Fibroblast of villous mesenchyme (primary cell): ENCODE data around the gene OPRM1. TPM values are rescaled to one million over a fixed set of nuclear protein-coding genes. Genes with fewer than 3 reads are reported as not detected.
A peak's percentile ranks its signal among the peaks of the same experiment; 100 is the strongest.

Experiments used
- DNase-seq: peaks from one replicate; pipeline ENCODE4 v3.0.0-alpha.2; 2010; ENCODE audit warnings: low read depth
- H3K4me3 ChIP-seq: 2 replicates; pipeline ENCODE4 v1.5.1; 2011; ENCODE audit warnings: low read depth, mild to moderate bottlenecking, low read length
- total RNA-seq: library from RNA; depleted of rRNA; stranded (reverse); fragments of >200 nt; gene quantifications from 2 replicates; pipeline ENCODE4 v1.2.3, GENCODE V29; 2012
- TF ChIP-seq, protein P1 (sequence below): IDR thresholded peaks from 2 replicates; pipeline ENCODE4 v1.5.1; 2012; ENCODE audit warnings: low read depth, mild to moderate bottlenecking, low read length; ENCODE audit not compliant: insufficient read depth

The OPRM1 gene
- total RNA-seq, 1 donor, result not detected

DNA sequence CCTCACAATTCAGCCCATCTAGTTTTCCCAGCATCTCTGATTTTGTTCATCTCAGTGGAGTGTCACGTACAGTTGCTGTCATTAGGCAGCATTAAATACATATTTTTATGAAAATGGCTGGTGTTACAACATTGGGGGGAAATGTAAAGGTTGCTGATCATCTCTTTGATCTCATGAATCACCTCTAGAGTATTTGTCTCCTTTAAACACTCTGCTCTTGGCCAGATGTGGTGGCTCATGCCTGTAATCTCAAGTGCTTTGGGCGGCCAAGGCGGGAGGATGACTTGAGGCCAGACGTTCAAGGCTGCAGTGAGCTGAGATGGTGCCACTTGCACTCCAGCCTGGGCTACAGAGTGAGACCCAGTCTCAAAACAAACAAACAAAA, 189.5 kb downstream of the OPRM1 start:
- H3K4me3 ChIP-seq, result no peak overlapping the region
- DNase-seq, result no peak
- TF ChIP-seq, protein P1, sequence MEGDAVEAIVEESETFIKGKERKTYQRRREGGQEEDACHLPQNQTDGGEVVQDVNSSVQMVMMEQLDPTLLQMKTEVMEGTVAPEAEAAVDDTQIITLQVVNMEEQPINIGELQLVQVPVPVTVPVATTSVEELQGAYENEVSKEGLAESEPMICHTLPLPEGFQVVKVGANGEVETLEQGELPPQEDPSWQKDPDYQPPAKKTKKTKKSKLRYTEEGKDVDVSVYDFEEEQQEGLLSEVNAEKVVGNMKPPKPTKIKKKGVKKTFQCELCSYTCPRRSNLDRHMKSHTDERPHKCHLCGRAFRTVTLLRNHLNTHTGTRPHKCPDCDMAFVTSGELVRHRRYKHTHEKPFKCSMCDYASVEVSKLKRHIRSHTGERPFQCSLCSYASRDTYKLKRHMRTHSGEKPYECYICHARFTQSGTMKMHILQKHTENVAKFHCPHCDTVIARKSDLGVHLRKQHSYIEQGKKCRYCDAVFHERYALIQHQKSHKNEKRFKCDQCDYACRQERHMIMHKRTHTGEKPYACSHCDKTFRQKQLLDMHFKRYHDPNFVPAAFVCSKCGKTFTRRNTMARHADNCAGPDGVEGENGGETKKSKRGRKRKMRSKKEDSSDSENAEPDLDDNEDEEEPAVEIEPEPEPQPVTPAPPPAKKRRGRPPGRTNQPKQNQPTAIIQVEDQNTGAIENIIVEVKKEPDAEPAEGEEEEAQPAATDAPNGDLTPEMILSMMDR, result no peak

DNA sequence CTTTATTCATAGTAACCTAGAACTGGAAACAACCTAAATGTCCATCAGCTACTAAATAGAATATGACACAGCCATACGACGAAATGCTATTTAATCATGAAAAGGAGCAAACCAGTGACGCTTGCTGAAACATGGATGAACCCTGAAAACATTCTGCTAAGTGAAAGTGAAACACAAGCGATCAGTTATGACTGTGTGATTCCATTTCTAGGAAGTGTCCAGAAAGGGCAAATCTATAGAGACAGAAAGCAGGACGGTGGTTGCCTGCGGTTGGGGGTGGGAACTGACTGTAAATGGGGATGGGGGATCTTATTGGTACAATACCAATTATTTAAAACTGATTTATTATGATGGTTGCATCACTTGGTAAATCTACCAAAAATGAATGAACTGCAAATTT, 190.7 kb downstream of the OPRM1 start:
- DNase-seq, result no peak
- H3K4me3 ChIP-seq, result no peak overlapping the region
- TF ChIP-seq, protein P1, result no peak

DNA sequence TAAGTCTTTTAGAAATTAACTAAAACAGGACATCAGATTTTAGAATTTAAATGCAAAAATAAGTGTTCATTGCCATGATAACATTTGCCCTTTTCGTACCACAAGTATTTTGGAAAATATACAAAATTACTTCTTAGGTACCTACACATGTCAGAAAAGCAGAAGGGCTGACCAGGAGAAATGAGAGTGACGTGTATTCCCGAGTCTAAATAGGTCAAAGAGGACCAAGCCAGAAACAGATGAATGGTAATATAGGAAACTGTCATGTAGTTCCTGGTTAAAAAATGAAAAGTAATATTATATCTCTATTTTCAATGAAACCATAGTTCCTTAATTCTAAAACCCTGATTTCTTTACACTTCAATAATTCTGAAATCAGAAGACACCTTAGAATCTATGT, 191.4 kb downstream of the OPRM1 start:
- TF ChIP-seq, protein P1, result no peak
- no peak overlapping the region for H3K4me3 ChIP-seq
- DNase-seq, result no peak

DNA sequence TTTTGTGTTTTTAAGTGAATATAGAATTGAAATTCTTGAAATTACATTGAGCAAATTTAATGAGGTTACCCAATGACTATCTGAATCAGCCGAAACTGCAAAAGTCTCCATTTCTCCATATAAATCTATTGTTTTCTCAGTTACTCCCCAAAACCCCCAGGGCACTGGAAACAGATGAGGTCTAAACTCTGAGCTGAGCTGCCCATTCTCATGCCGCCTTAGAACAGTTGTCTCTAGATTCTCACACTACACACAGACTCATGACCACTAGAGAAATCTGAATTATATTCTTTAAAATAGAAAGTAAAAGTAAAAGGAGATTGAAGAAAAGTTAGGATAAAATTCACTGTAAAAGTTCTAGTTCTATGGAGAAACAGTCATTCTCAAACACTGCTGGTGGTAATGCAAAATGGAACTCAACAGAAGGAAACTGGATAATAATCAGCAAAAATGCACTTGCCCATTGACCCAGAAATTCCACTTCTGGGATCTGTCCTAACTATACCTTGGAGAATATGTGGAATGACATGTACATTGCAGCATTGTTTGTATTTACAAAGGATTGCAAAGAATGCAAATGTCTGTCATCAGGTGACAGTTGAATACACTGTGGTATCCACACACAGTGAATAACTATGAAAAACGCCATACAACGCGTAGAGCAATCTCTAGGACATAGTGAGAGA, 192.0 kb downstream of the OPRM1 start:
- no peak for DNase-seq
- TF ChIP-seq, protein P1, result no peak
- H3K4me3 ChIP-seq, result no peak overlapping the region

DNA sequence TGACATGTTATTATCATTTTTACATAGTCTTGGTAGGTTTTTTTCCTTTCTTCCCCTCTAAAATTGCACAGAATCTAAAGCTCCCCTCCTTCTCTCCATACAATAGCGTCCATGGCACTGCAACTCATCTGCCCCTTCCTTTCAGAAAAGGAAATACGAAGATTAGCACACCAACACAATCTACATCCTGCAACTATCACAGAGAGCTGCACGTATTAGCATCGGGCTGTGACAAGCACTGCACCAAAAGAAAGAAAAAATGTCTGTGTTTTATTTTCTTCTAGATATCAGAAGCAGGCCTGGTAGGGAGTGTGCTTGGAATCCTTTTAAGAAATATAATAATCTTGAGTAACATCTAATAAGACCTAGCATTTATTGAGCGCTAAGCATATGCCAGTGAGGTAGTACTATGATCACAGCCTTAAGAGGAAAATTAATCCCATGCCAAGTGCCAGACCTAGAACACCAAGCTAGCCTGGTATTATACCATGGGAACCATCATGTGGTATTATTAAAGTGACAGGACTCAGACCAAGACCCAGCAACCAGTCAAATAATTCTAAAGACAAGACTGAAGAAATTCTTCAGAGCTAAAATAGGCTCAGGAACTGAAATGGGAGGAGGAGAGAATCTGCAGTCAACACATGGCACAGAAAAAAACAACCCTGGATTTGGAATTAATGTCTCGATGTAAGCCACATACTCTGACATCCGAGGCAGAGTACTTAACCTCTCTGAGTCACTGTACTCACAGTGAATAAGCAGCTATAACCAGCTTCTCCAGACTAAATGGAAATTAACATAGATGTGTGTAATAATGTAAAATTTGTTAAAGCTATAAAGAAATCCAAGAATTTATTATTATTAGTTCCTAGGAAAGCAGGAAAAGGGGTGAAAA, 193.2 kb downstream of the OPRM1 start:
- peak; percentile 51 for DNase-seq
- TF ChIP-seq, protein P1, result no peak

DNA sequence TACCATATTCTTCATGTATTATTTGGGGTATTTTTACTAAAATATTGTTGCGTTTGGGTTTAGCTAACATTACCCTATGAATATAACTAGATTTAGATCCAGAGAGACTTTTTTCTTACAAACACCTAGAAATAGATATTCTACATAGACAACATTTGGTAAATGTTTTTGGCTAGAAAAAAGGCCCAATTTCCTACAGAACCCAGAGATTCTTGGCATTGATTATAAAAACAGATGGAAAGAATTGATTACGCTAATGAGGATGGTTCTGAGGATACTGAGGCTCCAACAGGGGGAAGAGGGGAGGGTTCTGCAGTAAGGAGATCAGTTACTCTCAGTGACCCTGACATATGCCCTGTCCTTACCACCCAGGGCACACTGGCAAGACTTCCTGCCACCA, 194.3 kb downstream of the OPRM1 start:
- no peak overlapping the region for H3K4me3 ChIP-seq
- no peak for DNase-seq
- TF ChIP-seq, protein P1, result no peak

More for the DNA sequence above, 193.2 kb downstream of the OPRM1 start:
- H3K4me3 ChIP-seq, result no peak overlapping the region
